ENCODE data around the gene THTPA.

- TF ChIP-seq POLR2A (IDR thresholded peaks at IDR 0.05; ENCODE audit: low read length) (no peak), GATA1 (IDR thresholded peaks at IDR 0.05; ENCODE audit: low read depth, low read length) (no peak)
Observed at GRCh38 chr14:23550131-23550811, 5.8 kb upstream of the THTPA start.

Data from erythroblast (primary cell).